H9 (cell line): ENCODE measurements around the gene ARHGAP25. TPM values are rescaled to one million over a fixed set of nuclear protein-coding genes. Genes with fewer than 3 reads are reported as not detected.

Source experiments
- DNase-seq: peaks from one replicate; pipeline ENCODE4 v3.0.0-alpha.2; 2017
- H2AFZ ChIP-seq: one replicate; pipeline ENCODE4 v1.6.1; 2013; ENCODE audit warnings: mild to moderate bottlenecking, low read length, control low read depth, moderate library complexity
- H2AK5ac ChIP-seq: 2 replicates; pipeline ENCODE4 v1.6.1; 2013; ENCODE audit warnings: low read length, control low read depth, mixed read lengths; ENCODE audit not compliant: insufficient read length
- H2BK120ac ChIP-seq: one replicate; pipeline ENCODE4 v1.6.1; 2013; ENCODE audit warnings: low read depth, mild to moderate bottlenecking, low read length, control low read depth, inconsistent platforms; ENCODE audit not compliant: poor library complexity, severe bottlenecking
- H2BK12ac ChIP-seq: 2 replicates; pipeline ENCODE4 v1.6.1; 2013; ENCODE audit warnings: low read length, control low read depth, mixed read lengths, low read depth; ENCODE audit not compliant: insufficient read length
- H2BK15ac ChIP-seq: 2 replicates; pipeline ENCODE4 v1.6.1; 2013; ENCODE audit warnings: low read depth, low read length, control low read depth
- H2BK20ac ChIP-seq: one replicate; pipeline ENCODE4 v1.6.1; 2013; ENCODE audit warnings: low read depth, mild to moderate bottlenecking, low read length, control low read depth, inconsistent platforms; ENCODE audit not compliant: poor library complexity, severe bottlenecking
- H2BK5ac ChIP-seq: 2 replicates; pipeline ENCODE4 v1.6.1; 2013; ENCODE audit warnings: low read length, control low read depth, mixed read lengths; ENCODE audit not compliant: insufficient read length
- H3K14ac ChIP-seq: 2 replicates; pipeline ENCODE4 v1.6.1; 2013; ENCODE audit warnings: low read length, control low read depth; ENCODE audit not compliant: insufficient read depth
- H3K18ac ChIP-seq: 2 replicates; pipeline ENCODE4 v1.6.1; 2013; ENCODE audit warnings: low read depth, mild to moderate bottlenecking, mixed read lengths, low read length, control low read depth; ENCODE audit not compliant: insufficient read length
- H3K23ac ChIP-seq: 2 replicates; pipeline ENCODE4 v1.6.1; 2013; ENCODE audit warnings: low read length, control low read depth, mixed read lengths, low read depth; ENCODE audit not compliant: insufficient read length
- H3K23me2 ChIP-seq: 2 replicates; pipeline ENCODE4 v1.6.1; 2013; ENCODE audit warnings: low read depth, mild to moderate bottlenecking, mixed read lengths, low read length, control low read depth; ENCODE audit not compliant: insufficient read length, poor library complexity, severe bottlenecking
- H3K27ac ChIP-seq: 2 replicates; pipeline ENCODE4 v1.5.1; 2013; ENCODE audit warnings: low read length, control low read depth, mixed read lengths, low read depth; ENCODE audit not compliant: insufficient read length
- H3K27me3 ChIP-seq: 2 replicates; pipeline ENCODE4 v1.6.1; 2013; ENCODE audit warnings: low read length, control low read depth, inconsistent platforms; ENCODE audit not compliant: insufficient read depth
- H3K4ac ChIP-seq: 2 replicates; pipeline ENCODE4 v1.6.1; 2013; ENCODE audit warnings: low read depth, mild to moderate bottlenecking, control low read depth, inconsistent platforms, low read length, moderate library complexity
- H3K4me1 ChIP-seq: 2 replicates; pipeline ENCODE4 v1.6.1; 2013; ENCODE audit warnings: low read length, control low read depth, inconsistent platforms; ENCODE audit not compliant: insufficient read depth
- H3K4me2 ChIP-seq: 2 replicates; pipeline ENCODE4 v1.6.1; 2013; ENCODE audit warnings: low read length, control low read depth, mixed read lengths; ENCODE audit not compliant: insufficient read length, insufficient read depth
- H3K56ac ChIP-seq: 2 replicates; pipeline ENCODE4 v1.6.1; 2013; ENCODE audit warnings: low read depth, mild to moderate bottlenecking, mixed read lengths, low read length, control low read depth; ENCODE audit not compliant: insufficient read length
- H3K79me1 ChIP-seq: 2 replicates; pipeline ENCODE4 v1.6.1; 2013; ENCODE audit warnings: low read depth, mild to moderate bottlenecking, moderate library complexity, low read length, control low read depth, inconsistent platforms; ENCODE audit not compliant: insufficient read depth, poor library complexity, severe bottlenecking
- H3K79me2 ChIP-seq: 2 replicates; pipeline ENCODE4 v1.6.1; 2013; ENCODE audit warnings: low read length, control low read depth, inconsistent platforms; ENCODE audit not compliant: insufficient read depth
- H3K9ac ChIP-seq: 2 replicates; pipeline ENCODE4 v1.6.1; 2013; ENCODE audit warnings: low read length, control low read depth, mixed read lengths; ENCODE audit not compliant: insufficient read length; ENCODE audit errors: extremely low read depth
- H3K9me3 ChIP-seq: one replicate; pipeline ENCODE4 v1.6.1; 2013; ENCODE audit warnings: low read depth, low read length, inconsistent platforms; ENCODE audit not compliant: control insufficient read depth
- H3T11ph ChIP-seq: one replicate; pipeline ENCODE4 v1.6.1; 2013; ENCODE audit warnings: mild to moderate bottlenecking, low read length, control low read depth, inconsistent platforms
- H4K20me1 ChIP-seq: one replicate; pipeline ENCODE4 v1.6.1; 2013; ENCODE audit not compliant: control insufficient read depth, insufficient read length, insufficient read depth
- H4K5ac ChIP-seq: 2 replicates; pipeline ENCODE4 v1.6.1; 2013; ENCODE audit warnings: low read depth, mild to moderate bottlenecking, mixed read lengths, low read length, control low read depth; ENCODE audit not compliant: insufficient read length
- H4K8ac ChIP-seq: replicated peaks from 2 replicates; pipeline ENCODE4 v1.6.1; 2013; ENCODE audit warnings: low read length, control low read depth, mixed read lengths, low read depth; ENCODE audit not compliant: insufficient read length
- H4K91ac ChIP-seq: 2 replicates; pipeline ENCODE4 v1.6.1; 2013; ENCODE audit warnings: low read depth, mild to moderate bottlenecking, moderate library complexity, mixed read lengths, low read length, control low read depth; ENCODE audit not compliant: insufficient read length
- H3K27ac Mint-ChIP-seq, 3 experiments: 2 replicates in 2 of 3; 3 replicates in 1 of 3; pipeline ENCODE4 v1.8.0; 2020 to 2021; ENCODE audit warnings: mixed read lengths in 3 of 3, mild to moderate bottlenecking in 1 of 3, moderate library complexity in 1 of 3
- H3K27me3 Mint-ChIP-seq: 2 replicates; pipeline ENCODE4 v1.8.0; 2021; ENCODE audit warnings: low read depth, mild to moderate bottlenecking, moderate library complexity, mixed read lengths
- H3K36me3 Mint-ChIP-seq, 3 experiments: 2 replicates in 2 of 3; 3 replicates in 1 of 3; pipeline ENCODE4 v1.8.0; 2020 to 2021; ENCODE audit warnings: low read depth in 3 of 3, mixed read lengths in 3 of 3; ENCODE audit not compliant: insufficient read depth in 1 of 3
- H3K4me1 Mint-ChIP-seq, 2 experiments: 2 replicates each; pipeline ENCODE4 v1.8.0; 2020; ENCODE audit warnings: mixed read lengths in 2 of 2
- H3K4me3 Mint-ChIP-seq, 2 experiments: 2 replicates in 1 of 2; 3 replicates in 1 of 2; pipeline ENCODE4 v1.8.0; 2020 to 2021; ENCODE audit warnings: mild to moderate bottlenecking in 2 of 2, mixed read lengths in 2 of 2, moderate library complexity in 1 of 2
- H3K9me3 Mint-ChIP-seq, 2 experiments: 2 replicates in 1 of 2; 3 replicates in 1 of 2; pipeline ENCODE4 v1.8.0; 2020; ENCODE audit warnings: mild to moderate bottlenecking in 2 of 2, mixed read lengths in 2 of 2, moderate library complexity in 1 of 2
- CTCF ChIP-seq: fragments of 200-600 bp; sonication (generic); conservative IDR thresholded peaks from 3 replicates; pipeline ENCODE4 v1.8.0; 2021; ENCODE audit warnings: antibody characterized with exemption, mild to moderate bottlenecking
- total RNA-seq: library from RNA; stranded (reverse); gene quantifications from 2 replicates; pipeline ENCODE4 v1.2.1, GENCODE V29; 2021

ARHGAP25 gene
- total RNA-seq, 1 experiment from 2014 or later = 1.3 TPM

GRCh38 chr2:68755071-68755470, 20.5 kb downstream of the ARHGAP25 start:
- H3K4me2 ChIP-seq = no peak overlapping the region
- H3K9ac ChIP-seq = no peak overlapping the region
- H2AFZ ChIP-seq = no peak overlapping the region
- Mint-ChIP-seq H3K4me1 (peaks cover 7 to 9% of the 10 kb centered on the region in 2 experiments), H3K27me3 (no peaks in the 10 kb centered on the region; the same call in 1 of the 2 replicates), H3K9me3 (peaks cover 10 to 12% of the 10 kb centered on the region in 2 experiments), H3K4me3 (no peak overlapping the region), H3K36me3 (peaks cover 0 to 11% (median 8%) of the 10 kb centered on the region in 3 experiments; a peak in 6 of 7 replicates), H3K27ac (no peak overlapping the region)
- no peak for DNase-seq
- no peak overlapping the region for H3K4ac ChIP-seq
- H2AK5ac ChIP-seq = no peak overlapping the region
- H2BK15ac ChIP-seq = no peak overlapping the region
- no peak overlapping the region for H2BK20ac ChIP-seq
- no peak overlapping the region for H4K5ac ChIP-seq
- no peaks in the 10 kb centered on the region for H3K79me1 ChIP-seq
- H2BK5ac ChIP-seq = no peak overlapping the region
- peaks cover 4% of the 10 kb centered on the region; the same call in 1 of the 2 replicates for H3K4me1 ChIP-seq
- no peak overlapping the region for H4K8ac ChIP-seq
- no peak overlapping the region for H2BK120ac ChIP-seq
- no peak for TF ChIP-seq CTCF
- no peak overlapping the region for H3K23ac ChIP-seq
- H3K18ac ChIP-seq = no peak overlapping the region
- no peaks in the 10 kb centered on the region for H3K9me3 ChIP-seq
- H3K23me2 ChIP-seq = no peaks in the 10 kb centered on the region
- no peak overlapping the region for H2BK12ac ChIP-seq
- H3K56ac ChIP-seq = no peak overlapping the region
- no peaks in the 10 kb centered on the region for H3K27me3 ChIP-seq
- no peaks in the 10 kb centered on the region for H3K79me2 ChIP-seq
- H4K20me1 ChIP-seq = no peaks in the 10 kb centered on the region
- no peak overlapping the region for H3K14ac ChIP-seq
- no peak overlapping the region for H3K27ac ChIP-seq
- H3T11ph ChIP-seq = no peak overlapping the region
- no peak overlapping the region for H4K91ac ChIP-seq
